ENCODE data around the gene MBLAC1. TPM values are rescaled to one million over a fixed set of nuclear protein-coding genes. Genes with fewer than 3 reads are reported as not detected.

Gene MBLAC1
- total RNA-seq, 2 experiments from 2014 or later, result 2.3 to 2.9 TPM

DNA sequence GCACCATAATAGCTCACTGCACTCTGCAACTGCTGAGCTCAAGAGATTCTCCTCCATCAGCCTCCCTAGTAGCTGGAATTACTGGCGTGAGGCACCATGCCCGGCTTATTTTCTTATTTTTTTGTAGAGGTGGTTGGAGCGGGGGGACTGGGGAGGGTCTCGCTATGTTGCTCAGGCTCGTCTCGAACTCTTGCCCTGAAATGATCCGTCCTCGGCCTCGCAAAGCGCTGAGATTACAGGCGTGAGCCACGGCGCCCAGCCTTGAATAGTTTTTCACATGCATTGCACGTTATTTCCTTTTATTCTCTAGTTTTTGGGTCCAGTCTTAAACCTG, 21.4 kb downstream of the MBLAC1 start:
- CTCF ChIA-PET, result interaction anchor here (1.0 to 4.7 kb wide), 4 partner anchors 9 to 260 kb away, joined by 3 to 34 read pairs (median 6); no protein-coding TSS in a partner anchor
- Mint-ChIP-seq H3K27ac (peak overlapping the region; percentile 99), H3K4me1 (ENCODE audit: low read depth) (peaks cover 29% of the 10 kb centered on the region), H3K36me3 (ENCODE audit: low read depth) (peaks cover 21% of the 10 kb centered on the region), H3K27me3 (ENCODE audit: low read depth) (no peaks in the 10 kb centered on the region), H3K4me3 (peak overlapping the region; percentile 100), H3K9me3 (no peaks in the 10 kb centered on the region)
- DNase-seq, result no peak
- intact Hi-C loops (cut with micrococcal nuclease), result loop anchor here (1.0 kb wide), 10 partner anchors 10 to 288 kb away; partner anchors contain the start of genes AP4M1, GAL3ST4, GPC2 and MCM7

DNA sequence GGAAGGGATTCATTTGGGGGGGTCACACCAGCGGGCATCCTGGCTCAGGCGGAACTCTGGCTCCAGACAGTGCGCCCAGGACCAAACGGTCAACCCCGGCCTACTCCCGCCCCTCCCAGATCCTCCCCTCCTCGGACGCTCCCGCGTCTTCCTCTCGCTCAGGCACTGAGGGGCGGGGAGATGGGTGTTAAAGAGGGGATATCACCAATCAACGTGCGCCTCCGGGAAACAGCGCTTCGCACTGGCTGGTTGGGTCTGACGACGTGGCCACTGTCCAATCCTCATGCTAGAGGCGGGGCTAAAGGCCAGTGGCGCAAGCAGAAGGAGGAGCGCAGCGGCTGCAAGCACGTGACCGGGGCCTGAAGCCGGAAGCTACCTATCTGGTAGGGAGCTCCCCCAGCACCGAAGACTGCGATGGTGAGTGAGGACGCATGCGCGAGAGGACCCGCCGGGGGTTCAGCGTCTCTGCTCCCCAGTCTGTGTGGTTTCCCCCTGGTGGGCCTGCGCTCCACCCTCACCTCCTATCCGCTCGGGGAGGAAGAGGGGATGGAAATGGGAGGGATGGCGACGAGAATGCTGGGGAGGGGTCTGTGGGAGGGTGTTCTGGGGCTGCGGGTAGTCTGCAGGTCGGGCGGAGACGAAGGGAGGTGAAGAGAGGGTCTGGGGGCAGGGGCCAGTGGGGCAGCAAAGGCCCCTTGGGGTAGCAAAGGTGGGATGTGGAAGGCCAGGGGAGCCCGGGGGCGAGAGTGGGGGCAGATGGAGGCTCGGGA, 22.0 kb downstream of the MBLAC1 start, which contains the start of gene LAMTOR4:
TSS of gene LAMTOR4 (plus strand) at position 360 of the 770 bp plus-strand sequence. CDS start at position 415, 55 bp downstream.
- peaks cover 29% of the 10 kb centered on the region for H3K4me1 Mint-ChIP-seq (ENCODE audit: low read depth)
- peak within 1 kb of the TSS; percentile 100 for H3K4me3 Mint-ChIP-seq
- peak; percentile 100 for DNase-seq
- H3K27me3 Mint-ChIP-seq (ENCODE audit: low read depth), result no peaks in the 10 kb centered on the region
- H3K27ac Mint-ChIP-seq, result peak within 1 kb of the TSS; percentile 99
- intact Hi-C loops (cut with micrococcal nuclease), result loop anchor here (1.0 kb wide), 10 partner anchors 10 to 288 kb away; partner anchors contain the start of genes AP4M1, GAL3ST4, GPC2 and MCM7
- no peaks in the 10 kb centered on the region for H3K9me3 Mint-ChIP-seq
- CTCF ChIA-PET, result interaction anchor here (0.6 to 4.7 kb wide), 4 partner anchors 10 to 259 kb away, joined by 3 to 34 read pairs (median 6); partner anchors contain the start of gene MBLAC1
- H3K36me3 Mint-ChIP-seq (ENCODE audit: low read depth), result peaks cover 24% of the 10 kb centered on the region

DNA sequence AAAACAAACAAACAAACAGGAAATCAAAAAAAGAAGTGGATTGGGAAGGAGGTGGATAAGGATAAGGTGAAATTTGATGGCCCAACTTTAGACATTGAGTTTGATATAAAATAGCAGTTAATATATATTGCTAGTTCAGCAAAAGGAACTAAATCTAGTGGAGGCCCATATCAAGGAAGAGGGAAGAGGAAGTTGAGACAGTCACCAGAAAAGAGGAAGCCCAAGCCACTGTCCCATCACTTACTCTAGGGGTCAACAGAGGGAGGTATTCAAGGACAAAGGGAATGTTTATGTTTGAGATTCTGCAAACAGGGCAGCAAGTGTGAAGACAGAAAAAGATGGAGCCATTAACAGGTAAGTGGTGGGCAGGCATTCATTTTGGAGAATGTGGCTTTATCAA, 25.6 kb downstream of the MBLAC1 start:
- H3K4me1 Mint-ChIP-seq (ENCODE audit: low read depth), result peaks cover 44% of the 10 kb centered on the region
- H3K27me3 Mint-ChIP-seq (ENCODE audit: low read depth), result no peaks in the 10 kb centered on the region
- no peak for DNase-seq
- CTCF ChIA-PET, result no interaction called here
- H3K4me3 Mint-ChIP-seq, result no peak overlapping the region
- intact Hi-C loops (cut with micrococcal nuclease), result no loop called here
- H3K9me3 Mint-ChIP-seq, result no peaks in the 10 kb centered on the region
- peak overlapping the region; percentile 76 for H3K27ac Mint-ChIP-seq
- H3K36me3 Mint-ChIP-seq (ENCODE audit: low read depth), result peaks cover 31% of the 10 kb centered on the region

- CTCF ChIA-PET, result no interaction called here
Observed at GRCh38 chr7:100152937-100153666, 26.3 kb downstream of the MBLAC1 start.

GRCh38 chr7:100153708-100154535, 27.2 kb downstream of the MBLAC1 start:
- peaks cover 26% of the 10 kb centered on the region for H3K36me3 Mint-ChIP-seq (ENCODE audit: low read depth)
- intact Hi-C loops (cut with micrococcal nuclease), result no loop called here
- CTCF ChIA-PET, result no interaction called here
- H3K4me3 Mint-ChIP-seq, result no peak overlapping the region
- no peaks in the 10 kb centered on the region for H3K27me3 Mint-ChIP-seq (ENCODE audit: low read depth)
- H3K4me1 Mint-ChIP-seq (ENCODE audit: low read depth), result peaks cover 43% of the 10 kb centered on the region
- DNase-seq, result peak; percentile 5
- peak overlapping the region; percentile 37 for H3K27ac Mint-ChIP-seq
- H3K9me3 Mint-ChIP-seq, result no peaks in the 10 kb centered on the region

More at GRCh38 chr7:100152937-100153666, 26.3 kb downstream of the MBLAC1 start:
- Mint-ChIP-seq H3K9me3 (no peaks in the 10 kb centered on the region), H3K4me3 (no peak overlapping the region), H3K36me3 (ENCODE audit: low read depth) (peaks cover 31% of the 10 kb centered on the region), H3K27me3 (ENCODE audit: low read depth) (no peaks in the 10 kb centered on the region), H3K4me1 (ENCODE audit: low read depth) (peaks cover 47% of the 10 kb centered on the region), H3K27ac (peak overlapping the region; percentile 76)
- no peak for DNase-seq
- intact Hi-C loops (cut with micrococcal nuclease), result no loop called here

DNA sequence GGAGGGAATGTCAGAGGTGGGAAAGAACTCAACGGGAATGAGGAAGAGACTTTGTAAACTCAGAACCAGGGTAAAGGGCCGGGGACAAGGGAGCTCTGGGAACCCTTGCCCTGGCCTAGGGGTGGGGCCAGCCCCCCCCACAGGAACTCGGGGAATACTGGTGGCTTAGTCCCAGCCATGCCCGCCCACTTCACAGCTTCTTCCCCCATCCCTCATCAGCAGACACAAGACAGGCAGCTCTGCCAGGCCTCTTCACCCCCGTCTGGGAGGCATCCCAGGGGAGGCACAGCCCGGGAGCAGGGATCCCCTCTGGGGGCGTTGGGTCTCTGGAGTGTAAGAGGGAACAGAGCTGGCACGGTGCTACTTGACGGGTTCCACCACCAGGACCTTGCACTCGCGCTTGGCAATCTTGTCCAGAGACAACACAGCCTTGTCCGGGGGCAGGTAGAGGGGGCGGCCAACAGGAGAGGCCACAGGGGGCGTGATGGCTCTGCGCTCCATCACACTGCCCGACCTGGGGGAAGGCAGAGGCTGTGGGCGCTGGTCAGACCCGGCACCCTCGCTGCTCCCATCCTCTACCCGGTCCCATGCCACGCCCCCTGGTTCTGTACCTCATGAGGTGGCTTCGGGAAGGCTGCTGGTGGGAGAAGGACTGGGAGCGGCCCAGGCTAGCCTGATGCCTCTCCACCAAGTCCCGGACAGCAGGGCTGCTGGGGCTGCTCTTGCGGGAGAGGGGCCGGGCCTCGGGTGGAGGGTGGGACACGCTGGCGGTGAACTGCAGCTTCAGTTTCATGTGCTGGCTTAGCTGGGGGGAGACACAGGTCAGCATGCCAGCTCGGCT, 28.1 kb downstream of the MBLAC1 start:
- peak; percentile 4 for DNase-seq
- no peaks in the 10 kb centered on the region for H3K9me3 Mint-ChIP-seq
- no peak overlapping the region for H3K27ac Mint-ChIP-seq
- H3K36me3 Mint-ChIP-seq (ENCODE audit: low read depth), result peaks cover 26% of the 10 kb centered on the region
- peaks cover 46% of the 10 kb centered on the region for H3K4me1 Mint-ChIP-seq (ENCODE audit: low read depth)
- intact Hi-C loops (cut with micrococcal nuclease), result no loop called here
- CTCF ChIA-PET, result interaction anchor here (0.7 to 1.5 kb wide), 2 partner anchors 22 to 72 kb away, joined by 3 to 4 read pairs; no protein-coding TSS in a partner anchor
- H3K27me3 Mint-ChIP-seq (ENCODE audit: low read depth), result no peaks in the 10 kb centered on the region
- no peak overlapping the region for H3K4me3 Mint-ChIP-seq

DNA sequence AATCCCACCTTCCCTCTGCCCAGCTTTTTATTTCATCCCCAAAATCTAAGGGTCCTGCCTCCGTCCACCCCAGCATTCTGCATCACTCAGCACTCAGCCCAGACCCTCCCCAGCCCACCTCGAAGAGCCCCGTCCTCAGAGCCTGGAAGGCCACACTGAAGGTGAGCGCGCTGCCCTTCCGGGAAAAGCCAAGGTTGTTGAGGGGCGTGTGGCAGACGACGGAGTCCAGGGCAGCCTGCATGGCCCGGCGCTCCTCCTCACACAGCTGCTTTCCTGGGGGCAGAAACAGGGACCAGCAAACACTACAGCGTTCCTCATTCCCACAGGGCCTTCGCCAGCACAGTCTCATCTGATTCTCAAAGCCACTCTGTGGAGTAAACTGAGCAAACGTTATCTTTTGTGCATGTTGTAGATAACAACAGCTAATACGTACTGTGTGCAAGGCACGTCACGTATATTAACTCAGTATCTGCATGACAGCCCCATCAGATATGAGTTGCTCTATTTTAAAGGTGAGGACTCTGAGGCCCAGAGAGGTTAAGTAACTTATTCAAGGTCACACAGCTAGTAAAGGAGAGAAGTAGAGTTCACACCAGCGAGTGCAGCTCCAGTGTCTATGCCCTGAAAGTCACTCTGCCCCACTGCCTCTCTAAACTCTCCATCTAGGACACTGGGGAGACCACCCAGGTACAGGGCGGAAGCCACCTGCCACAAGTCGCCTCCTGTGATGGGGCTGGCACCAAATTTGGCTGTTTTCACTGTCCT, 29.0 kb downstream of the MBLAC1 start:
- H3K4me1 Mint-ChIP-seq (ENCODE audit: low read depth), result peaks cover 38% of the 10 kb centered on the region
- H3K27me3 Mint-ChIP-seq (ENCODE audit: low read depth), result no peaks in the 10 kb centered on the region
- H3K4me3 Mint-ChIP-seq, result no peak overlapping the region
- intact Hi-C loops (cut with micrococcal nuclease), result no loop called here
- CTCF ChIA-PET, result interaction anchor here (0.7 to 2.9 kb wide), 4 partner anchors 23 to 73 kb away, joined by 3 to 11 read pairs (median 4); no protein-coding TSS in a partner anchor
- H3K9me3 Mint-ChIP-seq, result no peaks in the 10 kb centered on the region
- peaks cover 20% of the 10 kb centered on the region for H3K36me3 Mint-ChIP-seq (ENCODE audit: low read depth)
- H3K27ac Mint-ChIP-seq, result no peak overlapping the region
- peak; percentile 5 for DNase-seq

GRCh38 chr7:100156331-100157068, 29.7 kb downstream of the MBLAC1 start:
- Mint-ChIP-seq H3K27me3 (ENCODE audit: low read depth) (no peaks in the 10 kb centered on the region), H3K4me3 (peak overlapping the region; percentile 78), H3K36me3 (ENCODE audit: low read depth) (peaks cover 18% of the 10 kb centered on the region), H3K9me3 (no peaks in the 10 kb centered on the region), H3K27ac (peak overlapping the region; percentile 83), H3K4me1 (ENCODE audit: low read depth) (peaks cover 35% of the 10 kb centered on the region)
- intact Hi-C loops (cut with micrococcal nuclease), result no loop called here
- CTCF ChIA-PET, result interaction anchor here (1.2 to 2.9 kb wide), 4 partner anchors 10 to 61 kb away, joined by 3 to 11 read pairs (median 6); no protein-coding TSS in a partner anchor
- peak; percentile 21 for DNase-seq

GRCh38 chr7:100157069-100157333, 30.2 kb downstream of the MBLAC1 start:
- intact Hi-C loops (cut with micrococcal nuclease), result no loop called here
- Mint-ChIP-seq H3K27ac (peak overlapping the region; percentile 83), H3K4me1 (ENCODE audit: low read depth) (peaks cover 33% of the 10 kb centered on the region), H3K27me3 (ENCODE audit: low read depth) (no peaks in the 10 kb centered on the region), H3K4me3 (peak overlapping the region; percentile 78), H3K36me3 (ENCODE audit: low read depth) (peaks cover 16% of the 10 kb centered on the region), H3K9me3 (no peaks in the 10 kb centered on the region)
- no peak for DNase-seq
- CTCF ChIA-PET, result interaction anchor here (1.0 to 2.9 kb wide), 4 partner anchors 10 to 61 kb away, joined by 3 to 11 read pairs (median 6); no protein-coding TSS in a partner anchor

Measured in activated naive CD4-positive, alpha-beta T cell treated with anti-CD3 and anti-CD28 coated beads for 36 hours (primary cell).